Activated CD8-positive, alpha-beta T cell treated with anti-CD3 and anti-CD28 coated beads, Interleukin-2, amount 10 ng/mL, durations not matched to agents 7 days and 5 days (primary cell): ENCODE measurements around the gene HSF4. TPM values are rescaled to one million over a fixed set of nuclear protein-coding genes. Genes with fewer than 3 reads are reported as not detected.

Source experiments
- ATAC-seq: fragments of 150-1000 bp; cut with Tn5 transposase; one replicate; pipeline ENCODE4 v1.10.0; 2021; ENCODE audit warnings: moderate library complexity
- CTCF ChIA-PET: fragments of 350-600 bp; sonication (Branson Sonifier 250); formaldehyde crosslinking; loops from one replicate; lab custom pipeline; 2021; ENCODE audit warnings: antibody characterized with exemption; lab: Charles Lee
- POLR2A ChIA-PET: fragments of 350-600 bp; sonication (Branson Sonifier 250); formaldehyde crosslinking; loops from one replicate; lab custom pipeline; 2021; ENCODE audit warnings: antibody characterized with exemption; lab: Charles Lee
- DNase-seq: peaks from one replicate; pipeline ENCODE4 v3.0.0-alpha.2; 2020
- H3K27ac Mint-ChIP-seq: one replicate; pipeline ENCODE4 v1.8.0; 2021; ENCODE audit warnings: mild to moderate bottlenecking, mixed read lengths
- H3K27me3 Mint-ChIP-seq: one replicate; pipeline ENCODE4 v1.8.0; 2021; ENCODE audit warnings: low read depth, mixed read lengths
- H3K36me3 Mint-ChIP-seq: one replicate; pipeline ENCODE4 v1.8.0; 2021; ENCODE audit warnings: low read depth, mixed read lengths
- H3K4me1 Mint-ChIP-seq: one replicate; pipeline ENCODE4 v1.8.0; 2021; ENCODE audit warnings: low read depth, mixed read lengths
- H3K4me3 Mint-ChIP-seq: one replicate; pipeline ENCODE4 v1.8.0; 2021; ENCODE audit warnings: mild to moderate bottlenecking, mixed read lengths
- H3K9me3 Mint-ChIP-seq: one replicate; pipeline ENCODE4 v1.8.0; 2022; ENCODE audit warnings: mixed read lengths; ENCODE audit not compliant: insufficient read depth
- total RNA-seq, 2 experiments: library from RNA; stranded (reverse); gene quantifications; one replicate each; pipeline ENCODE4 v1.2.3, GENCODE V29; 2021

The HSF4 gene
- total RNA-seq, 2 experiments from 2014 or later = 31.5 to 34.4 TPM

GRCh38 chr16:67202956-67203493 is 38.5 kb downstream of the HSF4 start:
- H3K27ac Mint-ChIP-seq = no peak overlapping the region
- ChIA-PET POLR2A (interaction anchor here (0.5 to 2.1 kb wide), 2 partner anchors 24 to 166 kb away, joined by 3 to 7 read pairs; partner anchors contain the start of gene TMEM208), CTCF (no interaction called here)
- no peaks in the 10 kb centered on the region for H3K27me3 Mint-ChIP-seq
- H3K9me3 Mint-ChIP-seq = no peaks in the 10 kb centered on the region
- no peaks in the 10 kb centered on the region for H3K4me1 Mint-ChIP-seq
- peaks cover 28% of the 10 kb centered on the region for H3K36me3 Mint-ChIP-seq
- DNase-seq (no peak), ATAC-seq (no peak)
- no peak overlapping the region for H3K4me3 Mint-ChIP-seq

GRCh38 chr16:67204076-67204475 is 39.5 kb downstream of the HSF4 start:
- Mint-ChIP-seq H3K27me3 (no peaks in the 10 kb centered on the region), H3K27ac (peak overlapping the region; percentile 25), H3K4me3 (no peak overlapping the region), H3K9me3 (no peaks in the 10 kb centered on the region), H3K4me1 (no peaks in the 10 kb centered on the region), H3K36me3 (peaks cover 24% of the 10 kb centered on the region)
- ATAC-seq (no peak), DNase-seq (no peak)
- ChIA-PET CTCF (interaction anchor here (1.0 kb wide), 1 partner anchor 194 kb away, joined by 3 read pairs; no protein-coding TSS in a partner anchor), POLR2A (interaction anchor here (2.1 kb wide), 1 partner anchor 23 kb away, joined by 7 read pairs; the partner anchor contains the start of gene TMEM208)

- Mint-ChIP-seq H3K9me3 (no peaks in the 10 kb centered on the region), H3K27ac (peak overlapping the region; percentile 24), H3K36me3 (peaks cover 10% of the 10 kb centered on the region), H3K27me3 (no peaks in the 10 kb centered on the region), H3K4me3 (no peak overlapping the region), H3K4me1 (peaks cover 2% of the 10 kb centered on the region)
- no peak for ATAC-seq
- POLR2A ChIA-PET = no interaction called here
- CTCF ChIA-PET = interaction anchor here (0.5 kb wide), 1 partner anchor 9 kb away, joined by 3 read pairs; no protein-coding TSS in a partner anchor
- no peak for DNase-seq
These were observed 41.7 kb downstream of the HSF4 start for GRCh38 chr16:67206129-67206837.

- Mint-ChIP-seq H3K27ac (no peak overlapping the region), H3K4me3 (no peak overlapping the region), H3K4me1 (peaks cover 2% of the 10 kb centered on the region), H3K9me3 (no peaks in the 10 kb centered on the region), H3K27me3 (no peaks in the 10 kb centered on the region), H3K36me3 (peaks cover 9% of the 10 kb centered on the region)
- POLR2A ChIA-PET = no interaction called here
- ATAC-seq (no peak), DNase-seq (no peak)
- CTCF ChIA-PET = interaction anchor here (0.5 kb wide), 1 partner anchor 9 kb away, joined by 3 read pairs; no protein-coding TSS in a partner anchor
These were observed 42.3 kb downstream of the HSF4 start for GRCh38 chr16:67206838-67207248.

- no peak for DNase-seq
- ChIA-PET CTCF (no interaction called here), POLR2A (no interaction called here)
- Mint-ChIP-seq H3K4me1 (peaks cover 2% of the 10 kb centered on the region), H3K27ac (no peak overlapping the region), H3K4me3 (no peak overlapping the region), H3K9me3 (no peaks in the 10 kb centered on the region), H3K27me3 (no peaks in the 10 kb centered on the region), H3K36me3 (peaks cover 4% of the 10 kb centered on the region)
- no peak for ATAC-seq
These were observed 42.9 kb downstream of the HSF4 start for GRCh38 chr16:67207249-67208091.

GRCh38 chr16:67208154-67208896 is 43.8 kb downstream of the HSF4 start:
- POLR2A ChIA-PET = no interaction called here
- H3K4me1 Mint-ChIP-seq = peaks cover 2% of the 10 kb centered on the region

GRCh38 chr16:67209565-67209964 is 45.0 kb downstream of the HSF4 start:
- DNase-seq = no peak
- ATAC-seq = no peak
- Mint-ChIP-seq H3K27ac (no peak overlapping the region), H3K36me3 (no peaks in the 10 kb centered on the region), H3K4me1 (peaks cover 2% of the 10 kb centered on the region), H3K4me3 (no peak overlapping the region), H3K9me3 (no peaks in the 10 kb centered on the region), H3K27me3 (no peaks in the 10 kb centered on the region)
- CTCF ChIA-PET = interaction anchor here (1.0 to 1.9 kb wide), 2 partner anchors 11 to 100 kb away, joined by 3 to 6 read pairs; partner anchors contain the start of genes ELMO3 and PHAF1
- POLR2A ChIA-PET = interaction anchor here (0.6 to 1.2 kb wide), 2 partner anchors 27 to 29 kb away, joined by 3 read pairs; no protein-coding TSS in a partner anchor

More at GRCh38 chr16:67208154-67208896, 43.8 kb downstream of the HSF4 start:
- DNase-seq (no peak), ATAC-seq (no peak)
- Mint-ChIP-seq H3K9me3 (no peaks in the 10 kb centered on the region), H3K27me3 (no peaks in the 10 kb centered on the region), H3K4me3 (no peak overlapping the region), H3K36me3 (no peaks in the 10 kb centered on the region), H3K27ac (peak overlapping the region; percentile 14)
- CTCF ChIA-PET = interaction anchor here (1.0 to 1.9 kb wide), 2 partner anchors 10 to 99 kb away, joined by 3 to 6 read pairs; partner anchors contain the start of genes ELMO3 and PHAF1

- Mint-ChIP-seq H3K27ac (no peak overlapping the region), H3K4me3 (no peak overlapping the region), H3K4me1 (peaks cover 2% of the 10 kb centered on the region), H3K9me3 (no peaks in the 10 kb centered on the region), H3K36me3 (no peaks in the 10 kb centered on the region), H3K27me3 (no peaks in the 10 kb centered on the region)
- ATAC-seq (no peak), DNase-seq (no peak)
- ChIA-PET CTCF (interaction anchor here (1.0 to 1.9 kb wide), 2 partner anchors 12 to 55 kb away, joined by 3 to 6 read pairs; partner anchors contain the start of gene ELMO3), POLR2A (interaction anchor here (1.2 kb wide), 1 partner anchor 28 kb away, joined by 3 read pairs; no protein-coding TSS in a partner anchor)
These were observed 45.8 kb downstream of the HSF4 start for GRCh38 chr16:67210069-67210937.

- Mint-ChIP-seq H3K4me3 (no peak overlapping the region), H3K9me3 (no peaks in the 10 kb centered on the region), H3K27ac (no peak overlapping the region), H3K27me3 (no peaks in the 10 kb centered on the region), H3K36me3 (no peaks in the 10 kb centered on the region), H3K4me1 (peaks cover 4% of the 10 kb centered on the region)
- CTCF ChIA-PET = interaction anchor here (0.8 kb wide), 1 partner anchor 13 kb away, joined by 3 read pairs; no protein-coding TSS in a partner anchor
- DNase-seq (no peak), ATAC-seq (no peak)
- POLR2A ChIA-PET = no interaction called here
These were observed 47.1 kb downstream of the HSF4 start for GRCh38 chr16:67211674-67212073.

- Mint-ChIP-seq H3K36me3 (no peaks in the 10 kb centered on the region), H3K4me3 (no peak overlapping the region), H3K27ac (no peak overlapping the region), H3K27me3 (no peaks in the 10 kb centered on the region), H3K4me1 (peaks cover 14% of the 10 kb centered on the region), H3K9me3 (no peaks in the 10 kb centered on the region)
- POLR2A ChIA-PET = interaction anchor here (1.3 kb wide), 1 partner anchor 11 kb away, joined by 3 read pairs; no protein-coding TSS in a partner anchor
- CTCF ChIA-PET = no interaction called here
- ATAC-seq (no peak), DNase-seq (no peak)
These were observed 48.2 kb downstream of the HSF4 start for GRCh38 chr16:67212766-67213165.
